ENCODE results near the gene TNS3.

DNA sequence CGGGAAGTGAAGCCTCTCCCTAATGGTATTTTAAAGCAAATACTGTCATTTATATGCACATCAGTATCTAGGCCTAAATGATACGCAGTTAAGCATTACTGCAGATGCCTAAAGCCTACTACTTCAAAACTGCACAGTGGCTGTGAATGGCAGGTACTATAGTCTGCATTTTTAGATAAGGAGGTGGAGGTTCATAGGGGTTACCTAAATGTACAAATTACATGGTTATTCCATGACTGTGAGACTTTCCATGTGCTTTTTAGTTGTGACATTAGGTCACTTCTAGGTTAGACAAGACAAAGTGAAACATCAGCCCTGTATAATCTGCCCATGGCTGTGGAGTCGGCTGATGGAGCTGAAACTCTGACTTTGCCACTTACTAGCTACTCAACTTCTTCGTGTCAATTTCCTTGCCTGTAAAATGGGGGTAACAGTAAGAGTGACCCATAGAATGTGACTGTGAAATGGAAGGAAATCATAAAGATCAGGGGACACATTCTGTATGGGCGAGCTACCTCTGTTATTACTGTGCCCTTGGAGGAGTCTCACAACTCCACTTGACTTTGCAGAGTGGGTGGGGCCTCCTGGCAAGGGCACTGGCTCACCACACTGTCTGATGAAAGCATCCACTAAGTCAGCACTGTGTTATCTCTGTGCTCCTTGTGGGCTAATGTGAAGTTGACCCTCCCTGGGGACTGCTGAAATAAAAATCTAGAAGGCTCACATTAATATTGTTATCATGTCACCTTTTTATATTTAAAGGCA is 239.4 kb downstream of the TNS3 start:
- TF ChIP-seq POLR2AphosphoS5 (IDR thresholded peaks at IDR 0.05; ENCODE audit: borderline replicate concordance, low read depth, low read length): no peak
- TF ChIP-seq EZH2 (IDR thresholded peaks at IDR 0.05): no peak
